Inflammatory macrophage treated with lipopolysaccharide for 1 hour (primary cell): Measurements from ENCODE around the gene XPO6.

ENCODE experiments used
- DNase-seq, 2 donors: peaks; one replicate each; pipeline ENCODE4 v3.0.0-alpha.2; 2020 to 2022

Gene XPO6

DNA sequence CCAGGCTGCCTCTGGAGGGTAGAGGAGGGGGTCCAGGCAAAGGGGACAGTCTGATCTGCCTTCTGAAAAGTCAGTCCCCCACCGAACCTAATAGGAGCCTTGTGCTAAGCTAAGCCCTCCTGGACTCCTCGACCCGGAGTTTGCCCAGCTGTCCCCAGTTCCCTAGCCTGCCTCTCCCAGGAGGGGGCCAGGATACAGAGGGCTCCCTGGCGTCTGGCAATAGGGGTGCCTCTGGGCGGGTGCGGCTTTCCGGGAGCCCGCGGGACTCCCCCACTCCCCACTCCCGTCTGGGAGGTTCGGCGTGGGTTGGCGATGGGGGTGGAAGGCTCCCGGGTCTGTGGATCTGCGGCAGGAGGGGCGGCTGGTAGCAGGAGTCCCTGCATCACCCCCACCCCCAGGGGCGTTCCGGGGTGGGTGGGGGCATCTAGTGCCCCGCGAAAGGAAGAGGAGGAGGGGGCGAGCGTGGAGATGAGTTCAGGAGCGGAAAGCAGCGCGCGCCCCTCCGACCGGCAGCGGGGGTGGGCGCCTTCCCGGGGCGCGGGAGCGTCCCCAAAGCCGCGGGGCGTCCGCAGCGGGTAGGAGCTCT is 149.4 kb downstream of the XPO6 start:
- no peak for DNase-seq

DNA sequence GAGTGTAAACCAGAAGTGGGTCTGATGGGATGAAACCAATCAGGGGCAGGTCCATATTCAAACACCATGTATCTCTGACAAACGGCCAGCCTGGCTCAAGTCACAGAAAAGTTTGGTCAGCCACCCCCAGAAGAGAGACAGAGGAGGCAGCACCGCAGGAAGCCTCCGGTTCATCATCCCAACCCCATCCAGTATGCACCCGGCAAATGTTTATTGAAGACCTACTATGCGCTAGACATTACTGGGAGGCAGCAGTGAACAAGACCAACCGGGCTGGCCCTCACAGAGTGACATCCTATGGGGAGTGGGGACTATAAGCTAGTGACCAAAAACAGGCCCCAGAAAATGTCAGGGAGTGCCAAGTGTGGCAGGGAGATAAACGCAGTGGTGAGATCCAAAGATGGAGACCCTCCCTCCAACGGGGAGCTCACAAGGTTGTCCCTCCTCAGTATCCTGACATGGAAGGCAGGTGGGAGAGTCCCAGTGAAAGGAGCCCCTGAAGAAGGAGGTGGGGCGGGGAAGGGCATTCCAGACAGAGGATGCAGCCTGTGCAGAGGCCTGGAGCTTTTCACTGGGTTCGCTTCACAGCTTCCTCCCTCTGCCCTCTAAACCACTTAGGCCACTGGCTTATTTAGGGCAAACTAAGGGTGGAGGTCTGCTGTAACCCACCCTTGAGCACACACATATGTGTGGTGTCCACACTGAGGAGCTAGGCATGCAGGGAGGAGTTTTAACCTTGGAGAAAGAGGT is 150.2 kb downstream of the XPO6 start:
- no peak for DNase-seq

DNA sequence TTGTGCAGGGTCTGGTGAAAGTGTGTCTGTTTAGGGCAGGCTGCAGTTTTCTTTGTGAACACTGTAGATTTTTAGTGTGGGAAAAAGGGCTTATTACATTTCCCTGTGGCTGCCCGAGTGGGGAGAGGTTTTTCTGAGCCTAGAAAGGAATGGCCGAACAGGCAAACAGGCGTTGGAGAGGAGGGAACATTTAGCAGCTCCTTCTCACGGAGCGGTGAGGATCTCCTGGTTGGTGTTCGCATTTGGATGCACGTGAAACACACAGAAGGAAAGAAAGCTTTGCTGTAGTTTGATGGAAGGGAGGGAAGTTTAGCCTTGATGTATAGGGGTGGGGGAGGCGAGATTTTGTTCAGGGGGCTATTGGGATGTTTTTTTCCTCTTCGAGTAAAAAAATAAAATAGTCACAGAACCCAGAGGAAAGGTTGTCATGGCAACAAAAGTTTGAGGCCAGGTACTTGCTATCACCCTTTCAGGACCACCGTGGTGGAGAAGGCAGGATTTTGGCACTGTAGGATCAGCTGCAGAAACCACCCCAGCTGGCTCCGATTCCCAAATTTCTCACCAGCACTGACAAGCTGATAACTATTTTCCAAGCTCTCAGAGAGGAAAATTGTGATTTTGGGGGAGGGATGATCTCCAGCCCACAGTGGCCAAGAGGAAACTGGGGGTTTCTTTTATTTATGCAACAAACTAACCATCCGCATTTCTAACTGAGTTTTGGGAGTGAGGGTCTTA is 151.8 kb downstream of the XPO6 start:
- DNase-seq: no peak

DNA sequence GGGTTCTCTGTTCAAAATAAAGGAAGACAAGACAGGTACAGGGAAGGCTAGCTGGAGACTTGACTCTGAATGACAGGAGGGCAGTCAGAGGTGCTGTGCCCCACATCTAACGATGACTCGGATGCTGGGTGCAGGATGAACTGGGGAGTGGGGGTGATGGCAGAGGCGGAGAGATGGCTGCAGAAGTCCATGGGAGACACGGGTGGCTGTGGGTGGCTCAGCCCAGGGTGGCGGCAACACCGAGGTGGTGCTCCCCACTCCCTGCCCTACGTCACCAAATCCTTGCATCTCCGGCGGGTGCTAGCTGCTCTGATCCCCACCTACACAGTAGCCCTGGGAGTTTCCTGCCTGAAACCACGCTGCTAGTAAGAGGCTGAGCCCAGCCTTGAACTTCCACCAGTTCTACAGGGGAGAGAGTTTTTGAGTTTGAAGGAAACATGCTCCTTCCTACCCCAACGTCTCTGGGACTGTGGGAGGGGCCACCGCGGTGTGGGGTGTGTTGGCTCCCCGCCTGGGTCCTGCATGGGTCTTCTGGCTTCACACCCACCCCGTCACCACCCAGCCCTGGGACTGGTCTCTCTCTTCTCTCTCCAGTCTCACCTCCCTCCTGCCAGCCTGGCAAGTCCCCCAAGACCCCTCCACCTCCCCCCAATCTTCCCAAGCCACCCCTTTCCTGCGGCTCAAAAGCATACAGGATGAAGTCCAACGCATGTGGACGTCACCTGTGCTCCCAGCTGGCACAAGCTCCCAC is 152.8 kb downstream of the XPO6 start:
- DNase-seq: peak; percentile 5 to 20

DNA sequence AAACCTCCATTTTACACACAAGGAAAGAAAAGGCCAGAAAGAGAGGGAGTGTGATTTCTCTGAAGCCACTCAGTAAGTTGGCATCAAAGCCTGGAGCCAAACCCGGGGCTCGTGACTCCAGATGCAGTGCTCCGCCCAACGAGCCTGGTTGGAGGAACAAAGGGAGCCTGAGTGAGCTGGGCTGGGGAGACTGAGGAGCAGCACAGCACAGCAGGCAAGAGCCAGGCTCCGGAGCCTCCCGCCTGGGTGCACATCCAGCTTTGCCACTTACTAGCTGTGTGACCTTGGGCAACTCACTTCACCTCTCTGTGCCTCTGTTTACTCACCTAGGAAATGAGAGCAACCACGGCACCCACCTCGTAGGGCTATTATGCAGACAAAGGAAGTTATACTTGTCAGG is 153.8 kb downstream of the XPO6 start:
- DNase-seq: no peak

DNA sequence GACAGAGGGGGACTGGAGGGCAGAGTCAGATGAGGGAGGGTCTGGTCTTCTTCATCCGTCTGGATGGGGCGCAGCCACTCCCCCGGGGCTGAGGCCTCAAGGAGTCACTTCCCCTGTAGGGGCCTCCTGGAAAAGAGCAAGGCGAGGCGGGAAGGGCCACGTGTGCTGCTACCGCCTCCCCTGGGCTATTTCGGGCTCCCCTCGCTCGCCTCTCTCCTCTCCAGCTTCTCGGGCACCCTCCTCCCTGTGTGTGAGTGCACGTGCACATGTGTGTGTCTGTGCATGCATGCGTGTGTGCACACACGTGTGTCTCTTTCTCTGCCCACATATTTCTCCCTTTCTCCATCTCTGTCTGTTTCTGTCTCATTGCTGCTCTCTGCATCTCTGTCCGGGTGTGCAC is 158.3 kb downstream of the XPO6 start:
- no peak for DNase-seq

DNA sequence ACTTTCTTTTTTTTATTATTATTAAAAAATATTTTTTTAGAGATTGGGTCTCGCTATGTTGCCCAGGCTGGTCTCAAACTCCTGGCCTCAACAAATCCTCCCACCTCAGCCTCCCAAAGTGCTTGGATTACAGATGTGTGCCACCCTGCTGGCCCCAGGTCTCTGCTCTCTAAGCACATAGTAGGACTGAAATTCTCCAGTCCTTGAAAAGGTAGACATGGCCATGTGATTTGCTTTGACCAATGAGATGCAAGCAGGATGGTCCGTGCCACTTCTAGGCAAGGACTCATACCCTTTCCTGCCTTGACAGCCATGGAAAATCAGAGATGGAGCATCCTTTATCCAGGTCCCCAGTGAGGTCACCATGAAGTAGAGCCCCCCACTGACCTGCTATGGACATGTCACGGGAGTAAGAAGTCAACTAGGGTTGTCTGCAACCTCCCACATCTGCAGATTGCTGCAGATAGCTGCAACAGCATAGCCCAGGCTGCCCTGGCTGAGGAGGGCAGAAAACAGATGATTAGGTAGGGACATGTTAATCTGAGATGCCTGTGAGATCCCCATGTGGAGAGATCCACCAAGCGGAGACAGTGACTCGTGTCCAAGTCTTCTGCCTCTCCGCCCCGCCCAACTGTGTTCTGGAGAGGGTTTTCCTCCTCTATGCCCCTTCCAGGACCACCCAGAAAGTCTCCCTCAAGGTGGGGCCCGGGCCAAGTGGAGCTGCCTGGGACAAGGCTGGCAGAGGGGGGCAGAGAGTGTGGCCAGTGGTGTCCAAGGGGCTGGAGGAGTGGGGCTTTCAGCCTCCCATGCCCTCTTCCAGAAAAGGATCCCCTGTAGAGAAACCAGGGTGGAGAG is 159.3 kb downstream of the XPO6 start:
- no peak for DNase-seq

DNA sequence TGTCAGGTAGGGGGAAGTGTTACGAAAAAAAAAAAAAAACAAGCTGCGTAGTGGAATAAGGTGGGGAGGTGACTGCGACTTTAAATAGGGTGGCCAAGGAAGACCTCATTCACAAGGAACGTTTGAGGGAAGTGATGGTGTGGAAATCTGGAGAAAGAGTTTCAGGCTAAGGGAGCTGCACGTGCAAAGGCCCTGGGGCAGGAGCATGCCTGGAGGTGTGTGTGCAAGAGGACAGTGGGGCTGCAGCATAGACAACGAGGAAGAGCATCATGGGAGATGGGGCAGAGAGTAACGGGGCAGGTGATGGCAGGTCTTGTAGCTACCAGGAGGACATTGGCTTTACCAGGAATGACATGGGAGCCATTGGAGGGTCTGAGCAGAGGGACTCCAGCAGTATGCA is 160.3 kb downstream of the XPO6 start:
- DNase-seq: no peak
